D721Med (cell line): ENCODE measurements around the gene MYMK.

Source experiments
- DNase-seq: peaks from one replicate; pipeline ENCODE4 v3.0.0; 2011; ENCODE audit warnings: low spot score; ENCODE audit not compliant: insufficient read length
- FAIRE-seq: peaks from 2 replicates; lab custom pipeline; 2011; peaks lifted over from hg19 to GRCh38; lab: Jason Lieb, UNC
- TF ChIP-seq, protein P1 (sequence below): IDR thresholded peaks from 2 replicates; pipeline ENCODE4 v1.5.1; 2012; ENCODE audit warnings: mild to moderate bottlenecking, control low read depth; ENCODE audit not compliant: insufficient read depth; ENCODE audit errors: missing control alignments

MYMK gene

DNA sequence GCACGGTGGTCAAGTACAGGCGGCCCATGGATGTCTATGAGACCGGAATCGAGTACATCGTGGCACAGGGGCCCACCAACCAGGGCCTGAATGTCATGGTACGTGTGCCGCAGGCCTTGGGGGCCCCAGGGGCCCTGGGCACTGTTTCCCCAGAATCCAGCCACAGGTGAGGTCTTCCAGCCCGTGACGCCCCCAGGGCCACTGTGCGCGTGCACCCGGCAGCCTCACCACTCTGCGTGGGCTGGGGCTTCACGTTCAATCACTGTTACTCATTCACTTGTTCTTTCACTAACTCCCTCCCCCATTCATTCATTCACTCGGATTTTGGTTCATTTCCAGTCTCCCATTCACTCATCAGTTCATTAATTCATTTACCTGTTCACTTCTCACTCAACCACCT, 22.4 kb upstream of the MYMK start:
- FAIRE-seq = no peak
- DNase-seq = no peak
- TF ChIP-seq, protein P1, sequence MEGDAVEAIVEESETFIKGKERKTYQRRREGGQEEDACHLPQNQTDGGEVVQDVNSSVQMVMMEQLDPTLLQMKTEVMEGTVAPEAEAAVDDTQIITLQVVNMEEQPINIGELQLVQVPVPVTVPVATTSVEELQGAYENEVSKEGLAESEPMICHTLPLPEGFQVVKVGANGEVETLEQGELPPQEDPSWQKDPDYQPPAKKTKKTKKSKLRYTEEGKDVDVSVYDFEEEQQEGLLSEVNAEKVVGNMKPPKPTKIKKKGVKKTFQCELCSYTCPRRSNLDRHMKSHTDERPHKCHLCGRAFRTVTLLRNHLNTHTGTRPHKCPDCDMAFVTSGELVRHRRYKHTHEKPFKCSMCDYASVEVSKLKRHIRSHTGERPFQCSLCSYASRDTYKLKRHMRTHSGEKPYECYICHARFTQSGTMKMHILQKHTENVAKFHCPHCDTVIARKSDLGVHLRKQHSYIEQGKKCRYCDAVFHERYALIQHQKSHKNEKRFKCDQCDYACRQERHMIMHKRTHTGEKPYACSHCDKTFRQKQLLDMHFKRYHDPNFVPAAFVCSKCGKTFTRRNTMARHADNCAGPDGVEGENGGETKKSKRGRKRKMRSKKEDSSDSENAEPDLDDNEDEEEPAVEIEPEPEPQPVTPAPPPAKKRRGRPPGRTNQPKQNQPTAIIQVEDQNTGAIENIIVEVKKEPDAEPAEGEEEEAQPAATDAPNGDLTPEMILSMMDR = no peak

- TF ChIP-seq, protein P1 = no peak
- no peak for FAIRE-seq
- no peak for DNase-seq
Measured at GRCh38 chr9:133546287-133546680, 21.5 kb upstream of the MYMK start.

- no peak for FAIRE-seq
- DNase-seq = no peak
- TF ChIP-seq, protein P1 = no peak
Measured at GRCh38 chr9:133545494-133546286, 20.9 kb upstream of the MYMK start.

DNA sequence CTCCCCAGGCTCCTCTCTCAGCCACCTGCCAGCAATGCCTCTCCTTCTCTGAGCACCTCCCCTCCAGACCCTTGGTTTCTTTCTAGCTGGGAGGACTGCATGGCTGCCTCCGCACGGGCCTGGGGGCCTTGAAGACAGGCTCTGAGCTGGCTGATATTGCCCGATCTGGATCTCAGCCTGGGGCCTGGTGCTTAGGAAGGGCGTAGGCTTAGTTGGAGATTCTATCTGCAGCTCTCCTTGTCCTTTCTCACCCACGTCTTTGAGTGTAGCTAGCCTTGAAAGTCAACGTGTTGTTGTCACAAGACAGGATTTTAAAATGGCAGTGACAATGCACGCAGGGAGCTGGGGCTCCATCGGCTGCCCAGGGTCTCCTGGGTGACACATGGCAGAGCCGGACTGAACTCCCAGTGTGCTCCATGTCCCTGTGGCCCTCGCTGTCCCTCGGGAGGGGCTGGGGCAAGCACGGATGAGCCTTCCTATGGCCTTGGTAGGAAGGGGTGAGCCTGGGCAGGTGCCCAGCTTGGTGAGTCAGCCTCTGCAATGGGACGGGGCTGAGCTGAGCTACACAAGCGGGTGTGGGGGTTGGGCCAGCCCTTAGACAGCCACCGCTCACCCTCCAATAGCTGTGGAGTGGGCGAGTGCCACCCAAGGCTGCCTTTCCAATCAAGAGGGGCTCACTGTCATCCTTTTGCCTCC, 19.2 kb upstream of the MYMK start:
- DNase-seq = no peak
- TF ChIP-seq, protein P1 = no peak
- no peak for FAIRE-seq

GRCh38 chr9:133542002-133542401, 17.2 kb upstream of the MYMK start:
- TF ChIP-seq, protein P1 = no peak

DNA sequence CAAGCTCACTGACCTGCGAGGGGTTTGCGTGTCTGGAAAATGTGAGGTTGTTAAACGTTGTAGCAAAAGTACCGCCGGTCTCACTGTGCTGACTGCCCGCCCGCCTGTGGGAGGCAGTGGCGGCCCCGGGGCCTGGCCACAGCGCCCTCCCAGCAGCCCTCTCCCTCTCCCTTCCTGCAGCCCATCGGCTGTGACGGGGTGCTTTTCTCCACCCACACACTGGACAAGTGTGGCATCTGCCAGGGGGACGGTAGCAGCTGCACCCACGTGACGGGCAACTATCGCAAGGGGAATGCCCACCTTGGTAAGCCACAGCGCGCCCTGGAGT, 15.9 kb upstream of the MYMK start:
- DNase-seq = no peak
- no peak for FAIRE-seq
- TF ChIP-seq, protein P1 = no peak

More at GRCh38 chr9:133542002-133542401, 17.2 kb upstream of the MYMK start:
- DNase-seq (no peak), FAIRE-seq (no peak)
